Gastroesophageal sphincter (tissue), 4 donors: Measurements from ENCODE around the gene TMEM198. TPM values are rescaled to one million over a fixed set of nuclear protein-coding genes. Genes with fewer than 3 reads are reported as not detected.

Experiments
- ATAC-seq: fragments of 150-250 bp; one replicate; pipeline ENCODE4 v1.9.1; 2016; ENCODE audit warnings: mild to moderate bottlenecking, moderate library complexity
- H3K27ac ChIP-seq, 4 donors: fragments of 200-600 bp; sonication (generic) in 3 of 4; 1 replicate in 3 of 4; 2 replicates in 1 of 4; pipeline ENCODE4 v1.5.1; 2016 to 2019
- H3K27me3 ChIP-seq: fragments of 200-600 bp; sonication (generic); one replicate; pipeline ENCODE4 v1.5.1; 2019
- H3K36me3 ChIP-seq, 2 donors: fragments of 200-600 bp; sonication (generic); one replicate each; pipeline ENCODE4 v1.5.1; 2019; ENCODE audit warnings: control low read depth in 1 of 2
- H3K4me1 ChIP-seq, 3 donors: fragments of 200-600 bp; sonication (generic); 1 replicate in 2 of 3; 2 replicates in 1 of 3; pipeline ENCODE4 v1.5.1; 2016 to 2019; ENCODE audit warnings: control low read depth in 2 of 3
- H3K4me3 ChIP-seq, 2 donors: fragments of 200-600 bp; sonication (generic); one replicate each; pipeline ENCODE4 v1.5.1; 2019; ENCODE audit warnings: mild to moderate bottlenecking in 1 of 2, moderate library complexity in 1 of 2
- H3K9me3 ChIP-seq, 3 donors: fragments of 200-600 bp; sonication (generic); one replicate each; pipeline ENCODE4 v1.5.1; 2017 to 2019; ENCODE audit warnings: control low read depth in 2 of 3
- EP300 ChIP-seq: sonication (generic); formaldehyde crosslinking; IDR thresholded peaks from one replicate; pipeline ENCODE4 v1.6.1; 2017; ENCODE audit warnings: antibody characterized with exemption, mild to moderate bottlenecking
- POLR2A ChIP-seq, 2 donors: fragments of 450-650 bp; IDR thresholded peaks; one replicate each; pipeline ENCODE4 v1.6.1; 2017; ENCODE audit warnings: antibody characterized with exemption in 2 of 2, mild to moderate bottlenecking in 2 of 2, moderate library complexity in 1 of 2
- POLR2AphosphoS5 ChIP-seq: sonication (generic); formaldehyde crosslinking; IDR thresholded peaks from one replicate; pipeline ENCODE4 v1.6.1; 2017; ENCODE audit warnings: antibody characterized with exemption
- WGBS, 2 donors: methylation state at CpG; one replicate each; pipeline ENCODE4 v1.1.5; 2018; ENCODE audit warnings: low coverage in 1 of 2; 5-methylcytosine and 5-hydroxymethylcytosine counted together
- total RNA-seq, 4 donors: library from RNA; depleted of rRNA; stranded (reverse); fragments of >200 nt; gene quantifications; one replicate each; pipeline ENCODE4 v1.1.0, GENCODE V29; 2016
- TF ChIP-seq, protein P1 (sequence below), 4 experiments: fragments of 200-600 bp in 2 of 4; fragments of 450-650 bp in 2 of 4; sonication (generic) in 1 of 4; IDR thresholded peaks; one replicate each; pipeline ENCODE4 v1.5.1; 2017 to 2019; ENCODE audit warnings: antibody characterized with exemption in 4 of 4, mild to moderate bottlenecking in 2 of 4, moderate library complexity in 2 of 4

The TMEM198 gene
- total RNA-seq, 4 donors from 2014 or later = 1.6 to 9.5 (median 4.1) TPM

DNA sequence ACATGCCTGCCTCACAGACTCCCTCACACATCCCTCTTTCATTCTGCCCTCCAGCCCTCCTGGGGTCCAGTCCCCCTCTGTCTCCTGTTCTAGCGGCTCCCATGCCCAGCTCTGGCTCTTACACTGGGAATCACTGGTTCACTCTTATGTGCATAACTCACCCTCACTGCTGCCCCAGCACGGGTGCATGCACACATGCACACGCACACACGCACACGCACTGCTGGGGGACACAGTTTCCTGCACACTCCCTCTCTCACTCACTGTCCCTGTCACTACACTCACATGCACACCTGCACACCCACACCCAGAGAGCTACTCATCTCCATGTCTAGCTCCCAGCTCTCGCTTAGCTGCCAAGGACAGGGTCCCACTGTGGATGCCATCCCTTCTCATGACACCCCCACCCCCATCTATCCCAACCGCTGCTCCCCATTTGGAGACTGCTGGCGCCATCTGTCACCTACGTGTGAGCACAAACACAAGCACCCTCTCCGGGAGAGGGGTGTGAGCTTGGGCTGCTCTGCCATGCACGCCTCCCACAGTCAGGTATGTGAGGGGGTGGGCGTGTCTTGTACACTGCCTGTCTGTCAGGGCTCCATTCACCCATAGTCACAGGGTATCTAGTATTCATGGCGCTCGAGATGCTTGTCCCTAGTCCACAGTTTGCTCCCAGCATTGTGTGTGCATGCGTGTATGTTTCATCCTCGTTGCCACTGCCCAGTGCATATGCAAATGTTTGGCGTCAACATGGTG lies 27.8 kb upstream of the TMEM198 start:
- ATAC-seq = no peak
- Histone ChIP-seq H3K4me3 (no peak overlapping the region), H3K27ac (no peak overlapping the region), H3K36me3 (no peaks in the 10 kb centered on the region), H3K4me1 (peaks cover 0 to 25% (median 3%) of the 10 kb centered on the region in 3 donors), H3K27me3 (peaks cover 52% of the 10 kb centered on the region), H3K9me3 (no peaks in the 10 kb centered on the region)
- TF ChIP-seq, protein P1, sequence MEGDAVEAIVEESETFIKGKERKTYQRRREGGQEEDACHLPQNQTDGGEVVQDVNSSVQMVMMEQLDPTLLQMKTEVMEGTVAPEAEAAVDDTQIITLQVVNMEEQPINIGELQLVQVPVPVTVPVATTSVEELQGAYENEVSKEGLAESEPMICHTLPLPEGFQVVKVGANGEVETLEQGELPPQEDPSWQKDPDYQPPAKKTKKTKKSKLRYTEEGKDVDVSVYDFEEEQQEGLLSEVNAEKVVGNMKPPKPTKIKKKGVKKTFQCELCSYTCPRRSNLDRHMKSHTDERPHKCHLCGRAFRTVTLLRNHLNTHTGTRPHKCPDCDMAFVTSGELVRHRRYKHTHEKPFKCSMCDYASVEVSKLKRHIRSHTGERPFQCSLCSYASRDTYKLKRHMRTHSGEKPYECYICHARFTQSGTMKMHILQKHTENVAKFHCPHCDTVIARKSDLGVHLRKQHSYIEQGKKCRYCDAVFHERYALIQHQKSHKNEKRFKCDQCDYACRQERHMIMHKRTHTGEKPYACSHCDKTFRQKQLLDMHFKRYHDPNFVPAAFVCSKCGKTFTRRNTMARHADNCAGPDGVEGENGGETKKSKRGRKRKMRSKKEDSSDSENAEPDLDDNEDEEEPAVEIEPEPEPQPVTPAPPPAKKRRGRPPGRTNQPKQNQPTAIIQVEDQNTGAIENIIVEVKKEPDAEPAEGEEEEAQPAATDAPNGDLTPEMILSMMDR (IDR thresholded peaks at IDR 0.05) = no peak
- no peak for TF ChIP-seq EP300
- TF ChIP-seq POLR2AphosphoS5 = no peak
- TF ChIP-seq POLR2A (IDR thresholded peaks at IDR 0.05) = no peak
- WGBS, 2 donors = 73 to 85% methylated on average over 6 to 7 of the region's 17 CpGs

GRCh38 chr2:219516888-219517287 lies 26.9 kb upstream of the TMEM198 start:
- 47 to 53% methylated on average over 3 to 5 of the region's 7 CpGs for whole genome bisulfite sequencing, 2 donors
- Histone ChIP-seq H3K4me3 (no peak overlapping the region), H3K27me3 (peaks cover 48% of the 10 kb centered on the region), H3K27ac (no peak overlapping the region), H3K9me3 (no peaks in the 10 kb centered on the region), H3K36me3 (no peaks in the 10 kb centered on the region), H3K4me1 (peaks cover 0 to 33% (median 9%) of the 10 kb centered on the region in 3 donors)
- TF ChIP-seq, protein P1 (IDR thresholded peaks at IDR 0.05) = no peak
- no peak for TF ChIP-seq EP300
- no peak for TF ChIP-seq POLR2AphosphoS5
- ATAC-seq = no peak

- Histone ChIP-seq H3K4me3 (no peak overlapping the region), H3K27me3 (peaks cover 49% of the 10 kb centered on the region), H3K9me3 (no peaks in the 10 kb centered on the region), H3K36me3 (no peaks in the 10 kb centered on the region), H3K27ac (no peak overlapping the region), H3K4me1 (peaks cover 0 to 46% (median 22%) of the 10 kb centered on the region in 3 donors)
- WGBS, 2 donors = 46 to 79% methylated on average over 6 to 7 of the region's 10 CpGs
- ATAC-seq = no peak
- TF ChIP-seq, protein P1 (IDR thresholded peaks at IDR 0.05) = no peak
- TF ChIP-seq POLR2AphosphoS5 (no peak), EP300 (no peak), POLR2A (IDR thresholded peaks at IDR 0.05) (no peak)
These were observed 25.7 kb upstream of the TMEM198 start for GRCh38 chr2:219517954-219518778.

- H3K36me3 ChIP-seq = no peaks in the 10 kb centered on the region
- no peak overlapping the region for H3K27ac ChIP-seq
- H3K27me3 ChIP-seq = peaks cover 49% of the 10 kb centered on the region
- no peaks in the 10 kb centered on the region for H3K9me3 ChIP-seq
- ATAC-seq = no peak
- WGBS, 2 donors = 60 to 84% methylated on average over 1 to 8 of the region's 9 CpGs
- H3K4me3 ChIP-seq = no peak overlapping the region
- TF ChIP-seq EP300 (no peak), POLR2A (IDR thresholded peaks at IDR 0.05) (no peak), POLR2AphosphoS5 (no peak)
- TF ChIP-seq, protein P1 (IDR thresholded peaks at IDR 0.05) = no peak
- peaks cover 0 to 43% (median 27%) of the 10 kb centered on the region in 3 donors for H3K4me1 ChIP-seq
These were observed 24.3 kb upstream of the TMEM198 start for GRCh38 chr2:219519526-219519916.
